AG09309 (cell line): ENCODE measurements around the gene VSIR.

Experiments used
- DNase-seq: peaks from one replicate; pipeline ENCODE4 v3.0.0-alpha.2; 2010; ENCODE audit warnings: low read depth
- H3K4me3 ChIP-seq: 2 replicates; pipeline ENCODE4 v1.5.1; 2011; ENCODE audit warnings: mild to moderate bottlenecking, low read depth, low read length, moderate library complexity; ENCODE audit not compliant: control insufficient read depth
- TF ChIP-seq, protein P1 (sequence below): IDR thresholded peaks from 2 replicates; pipeline ENCODE4 v1.5.1; 2011; ENCODE audit warnings: mild to moderate bottlenecking, low read depth, low read length, inconsistent platforms; ENCODE audit not compliant: insufficient read depth, control insufficient read depth; ENCODE audit errors: missing control alignments

The VSIR gene

DNA sequence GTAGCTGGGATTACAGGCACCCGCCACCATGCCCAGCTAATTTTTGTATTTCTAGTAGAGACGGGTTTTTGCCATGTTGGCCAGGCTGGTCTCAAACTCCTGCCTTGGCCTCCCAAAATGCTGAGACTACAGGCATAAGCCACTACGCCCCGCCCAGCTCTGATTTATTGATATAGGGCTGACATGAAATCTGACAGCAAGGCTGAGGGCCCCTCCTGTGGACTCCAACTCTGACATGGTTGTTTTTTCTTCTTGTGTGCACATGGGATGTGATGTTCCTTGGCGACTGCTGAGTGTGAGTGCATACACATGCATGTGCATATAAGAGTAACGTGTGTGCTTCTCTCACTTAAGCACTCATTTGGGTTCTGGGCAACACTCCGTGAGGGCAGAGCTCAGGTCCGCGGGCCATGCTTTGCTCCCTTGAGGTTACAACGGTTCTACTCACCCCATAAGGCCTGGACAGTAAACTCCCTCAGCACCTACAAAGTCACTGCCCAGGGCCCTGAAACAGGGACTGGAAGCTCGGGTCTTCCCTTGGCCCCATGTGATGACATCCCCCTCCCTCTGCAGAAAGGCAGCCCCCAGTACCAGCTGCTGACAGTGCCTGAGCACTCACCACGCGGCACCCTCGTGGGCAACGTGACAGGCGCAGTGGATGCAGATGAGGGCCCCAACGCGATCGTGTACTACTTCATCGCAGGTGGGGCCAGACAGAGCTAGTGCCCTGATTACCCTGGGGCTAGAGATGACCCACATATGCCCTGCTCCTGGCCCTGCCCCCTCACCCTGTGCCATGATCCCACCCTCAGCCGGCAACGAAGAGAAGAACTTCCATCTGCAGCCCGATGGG is 33.6 kb upstream of the VSIR start:
- no peak for DNase-seq
- H3K4me3 ChIP-seq = no peak overlapping the region
- TF ChIP-seq, protein P1, sequence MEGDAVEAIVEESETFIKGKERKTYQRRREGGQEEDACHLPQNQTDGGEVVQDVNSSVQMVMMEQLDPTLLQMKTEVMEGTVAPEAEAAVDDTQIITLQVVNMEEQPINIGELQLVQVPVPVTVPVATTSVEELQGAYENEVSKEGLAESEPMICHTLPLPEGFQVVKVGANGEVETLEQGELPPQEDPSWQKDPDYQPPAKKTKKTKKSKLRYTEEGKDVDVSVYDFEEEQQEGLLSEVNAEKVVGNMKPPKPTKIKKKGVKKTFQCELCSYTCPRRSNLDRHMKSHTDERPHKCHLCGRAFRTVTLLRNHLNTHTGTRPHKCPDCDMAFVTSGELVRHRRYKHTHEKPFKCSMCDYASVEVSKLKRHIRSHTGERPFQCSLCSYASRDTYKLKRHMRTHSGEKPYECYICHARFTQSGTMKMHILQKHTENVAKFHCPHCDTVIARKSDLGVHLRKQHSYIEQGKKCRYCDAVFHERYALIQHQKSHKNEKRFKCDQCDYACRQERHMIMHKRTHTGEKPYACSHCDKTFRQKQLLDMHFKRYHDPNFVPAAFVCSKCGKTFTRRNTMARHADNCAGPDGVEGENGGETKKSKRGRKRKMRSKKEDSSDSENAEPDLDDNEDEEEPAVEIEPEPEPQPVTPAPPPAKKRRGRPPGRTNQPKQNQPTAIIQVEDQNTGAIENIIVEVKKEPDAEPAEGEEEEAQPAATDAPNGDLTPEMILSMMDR = no peak

DNA sequence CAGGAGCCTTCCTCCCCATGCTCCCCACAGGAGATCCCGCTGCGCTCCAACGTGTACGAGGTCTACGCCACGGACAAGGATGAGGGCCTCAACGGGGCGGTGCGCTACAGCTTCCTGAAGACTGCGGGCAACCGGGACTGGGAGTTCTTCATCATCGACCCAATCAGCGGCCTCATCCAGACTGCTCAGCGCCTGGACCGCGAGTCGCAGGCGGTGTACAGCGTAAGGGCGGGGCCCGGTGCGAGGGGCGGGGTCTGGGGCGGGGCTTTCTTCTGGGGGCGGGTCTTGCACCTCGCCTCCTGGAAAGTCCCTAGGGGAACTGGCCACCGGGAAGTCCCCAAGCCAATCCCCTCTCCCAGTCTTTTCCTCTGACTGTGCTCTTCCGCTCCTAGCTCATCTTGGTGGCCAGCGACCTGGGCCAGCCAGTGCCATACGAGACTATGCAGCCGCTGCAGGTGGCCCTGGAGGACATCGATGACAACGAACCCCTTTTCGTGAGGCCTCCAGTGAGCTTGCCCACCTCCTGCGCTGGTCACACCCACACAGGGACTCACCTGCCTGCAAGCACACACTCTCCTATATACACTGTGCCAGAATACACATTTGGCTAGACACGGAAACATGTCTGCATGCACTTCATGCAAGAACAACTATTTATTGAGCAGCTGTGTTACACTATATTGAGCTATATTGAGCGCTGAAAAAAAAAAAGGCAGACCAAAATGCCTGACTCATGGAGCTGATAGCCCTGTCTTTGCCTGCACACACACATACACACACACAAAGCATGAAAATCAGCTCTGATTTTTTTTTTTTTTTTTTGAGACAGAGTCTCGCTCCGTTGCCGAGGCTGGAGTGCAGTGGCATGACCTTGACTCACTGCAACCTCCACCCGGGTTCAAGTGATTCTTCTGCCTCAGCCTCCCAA is 32.7 kb upstream of the VSIR start:
- no peak for DNase-seq
- no peak overlapping the region for H3K4me3 ChIP-seq
- TF ChIP-seq, protein P1 = no peak

DNA sequence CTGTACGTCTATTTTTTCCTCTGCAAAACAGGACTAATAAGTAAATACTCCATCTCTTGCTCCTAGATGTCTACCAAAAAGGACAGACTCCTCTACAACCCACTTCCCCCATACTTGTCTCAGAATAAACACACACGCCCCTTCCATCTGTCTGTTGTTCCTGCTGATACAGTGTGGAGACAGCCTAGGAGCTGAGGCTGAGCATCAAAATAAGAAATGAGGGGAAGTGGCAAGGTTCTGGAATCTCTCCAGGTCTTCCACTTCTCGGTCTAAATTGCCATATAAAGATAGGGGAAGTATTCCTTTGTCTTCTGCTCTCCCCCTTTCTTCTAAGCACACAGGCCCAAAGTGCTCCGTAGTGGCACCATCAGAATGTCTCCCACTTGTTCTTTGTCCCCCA is 30.8 kb upstream of the VSIR start:
- DNase-seq = no peak
- no peak overlapping the region for H3K4me3 ChIP-seq
- TF ChIP-seq, protein P1 = no peak

DNA sequence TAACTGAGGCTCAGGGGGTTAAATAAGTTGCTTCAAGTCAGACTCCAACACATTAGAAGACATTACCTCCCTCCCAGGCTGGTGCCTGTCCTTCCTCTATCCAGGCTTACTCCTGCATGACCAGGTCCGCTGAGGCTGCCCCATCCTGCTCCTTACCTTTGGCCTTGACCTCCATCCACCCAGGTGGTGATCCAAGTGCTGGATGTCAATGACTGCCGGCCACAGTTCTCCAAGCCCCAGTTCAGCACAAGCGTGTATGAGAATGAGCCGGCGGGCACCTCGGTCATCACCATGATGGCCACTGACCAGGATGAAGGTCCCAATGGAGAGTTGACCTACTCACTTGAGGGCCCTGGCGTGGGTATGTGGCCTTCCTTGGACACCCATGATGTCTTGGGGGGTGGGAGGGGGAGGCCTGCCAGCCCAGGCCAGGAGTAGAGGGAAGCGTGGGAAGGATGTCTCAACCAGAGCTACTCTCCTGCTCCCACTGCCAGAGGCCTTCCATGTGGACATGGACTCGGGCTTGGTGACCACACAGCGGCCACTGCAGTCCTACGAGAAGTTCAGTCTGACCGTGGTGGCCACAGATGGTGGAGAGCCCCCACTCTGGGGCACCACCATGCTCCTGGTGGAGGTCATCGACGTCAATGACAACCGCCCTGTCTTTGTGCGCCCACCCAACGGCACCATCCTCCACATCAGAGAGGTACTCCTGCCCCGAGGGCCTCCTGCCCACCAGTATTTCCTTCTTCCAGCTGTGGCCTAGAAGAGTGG is 29.6 kb upstream of the VSIR start:
- no peak overlapping the region for H3K4me3 ChIP-seq
- no peak for DNase-seq
- TF ChIP-seq, protein P1 = no peak

DNA sequence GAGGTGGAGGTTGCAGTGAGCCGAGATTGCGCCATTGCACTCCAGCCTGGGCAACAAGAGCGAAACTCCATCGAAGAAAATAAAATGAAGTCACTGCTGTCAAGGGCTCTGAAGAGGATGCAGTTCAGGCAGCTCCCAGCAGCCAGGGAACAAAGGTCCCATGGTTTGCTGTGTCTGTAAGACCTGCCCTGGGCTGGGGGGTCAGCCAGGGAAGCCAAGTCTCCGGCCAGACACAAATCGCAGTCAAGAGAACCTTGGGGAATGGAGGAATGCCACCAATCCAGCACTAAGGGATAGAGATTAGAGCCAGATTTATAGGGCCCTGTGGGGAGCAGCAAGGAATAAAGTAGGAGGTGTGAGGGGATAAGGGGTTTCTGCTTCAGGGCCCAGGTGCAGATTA is 28.9 kb upstream of the VSIR start:
- DNase-seq = no peak
- H3K4me3 ChIP-seq = no peak overlapping the region
- TF ChIP-seq, protein P1 = no peak

DNA sequence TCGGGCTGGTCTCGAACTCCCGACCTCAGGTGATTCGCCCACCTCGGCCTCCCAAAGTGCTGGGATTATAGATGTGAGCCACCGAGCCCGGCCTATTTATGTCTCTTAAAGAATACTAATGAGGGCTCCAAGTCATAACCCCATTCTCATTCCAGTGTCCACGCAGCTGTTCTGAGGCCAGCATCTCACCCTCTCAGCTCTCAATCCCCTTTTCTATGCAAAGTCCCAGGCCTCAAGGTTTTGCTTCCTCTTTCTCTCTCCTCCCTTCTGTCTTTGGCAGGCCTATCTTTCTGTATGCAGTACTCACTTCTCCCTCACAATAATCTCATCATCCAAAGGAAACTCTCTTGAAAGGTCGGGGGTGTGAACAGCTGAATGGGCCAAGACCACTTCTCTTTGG is 28.0 kb upstream of the VSIR start:
- DNase-seq = no peak
- TF ChIP-seq, protein P1 = no peak

More for the DNA sequence above, 28.0 kb upstream of the VSIR start:
- H3K4me3 ChIP-seq = no peak overlapping the region
